Fibroblast of lung (primary cell): ENCODE measurements around the gene CLASP1. TPM values are rescaled to one million over a fixed set of nuclear protein-coding genes. Genes with fewer than 3 reads are reported as not detected.
A peak's percentile ranks its signal among the peaks of the same experiment; 100 is the strongest.

Source experiments
- DNase-seq, 2 donors: peaks; one replicate each; pipeline versions ENCODE4 v3.0.0 to v3.0.0-alpha.2; 2010; ENCODE audit warnings: low read depth in 2 of 2
- H2AFZ ChIP-seq: 2 replicates; pipeline ENCODE4 v1.5.1; 2012; ENCODE audit warnings: low read length, control low read depth, inconsistent platforms
- H3K27ac ChIP-seq: 2 replicates; pipeline ENCODE4 v1.5.1; 2011; ENCODE audit warnings: low read length, control low read depth; ENCODE audit not compliant: insufficient read depth
- H3K27me3 ChIP-seq: 2 replicates; pipeline ENCODE4 v1.5.1; 2011; ENCODE audit warnings: mild to moderate bottlenecking, low read length; ENCODE audit not compliant: control insufficient read depth, insufficient read depth
- H3K36me3 ChIP-seq: 2 replicates; pipeline ENCODE4 v1.5.1; 2011; ENCODE audit warnings: low read length; ENCODE audit not compliant: control insufficient read depth, insufficient read depth
- H3K4me1 ChIP-seq: 2 replicates; pipeline ENCODE4 v1.5.1; 2011; ENCODE audit warnings: low read length; ENCODE audit not compliant: control insufficient read depth, insufficient read depth; ENCODE audit errors: extremely low read depth
- H3K4me2 ChIP-seq: 2 replicates; pipeline ENCODE4 v1.5.1; 2011; ENCODE audit warnings: low read length, control low read depth; ENCODE audit not compliant: insufficient read depth; ENCODE audit errors: extremely low read depth
- H3K4me3 ChIP-seq, 4 experiments: fragments of 200-600 bp in 1 of 4; sonication (generic) in 1 of 4; replicated peaks in 1 of 4; 2 replicates each; pipeline ENCODE4 v1.5.1; 2011 to 2016; ENCODE audit warnings: low read length in 4 of 4, low read depth in 3 of 4, mild to moderate bottlenecking in 3 of 4, control low read depth in 2 of 4, inconsistent platforms in 1 of 4, mixed read lengths in 1 of 4; ENCODE audit not compliant: insufficient read depth in 1 of 4; ENCODE audit errors: control extremely low read depth in 1 of 4
- H3K79me2 ChIP-seq: 2 replicates; pipeline ENCODE4 v1.5.1; 2012; ENCODE audit warnings: mild to moderate bottlenecking, low read length, inconsistent platforms; ENCODE audit not compliant: control insufficient read depth, insufficient read depth
- H3K9ac ChIP-seq: 2 replicates; pipeline ENCODE4 v1.5.1; 2011; ENCODE audit warnings: mild to moderate bottlenecking, low read length, control low read depth; ENCODE audit not compliant: insufficient read depth
- H3K9me3 ChIP-seq: 2 replicates; pipeline ENCODE4 v1.5.1; 2012; ENCODE audit warnings: low read depth, low read length; ENCODE audit not compliant: control insufficient read depth, insufficient read depth
- H4K20me1 ChIP-seq: 2 replicates; pipeline ENCODE4 v1.5.1; 2011; ENCODE audit warnings: low read length; ENCODE audit not compliant: control insufficient read depth, insufficient read depth; ENCODE audit errors: extremely low read depth
- CTCF ChIP-seq, 2 donors: IDR thresholded peaks in 1 of 2; conservative IDR thresholded peaks in 1 of 2; 1 replicate in 1 of 2; 2 replicates in 1 of 2; pipeline ENCODE4 v1.5.1; 2011 to 2012; ENCODE audit warnings: low read length in 2 of 2, control low read depth in 1 of 2, inconsistent platforms in 1 of 2, low read depth in 1 of 2, mild to moderate bottlenecking in 1 of 2
- EZH2 ChIP-seq: IDR thresholded peaks from 2 replicates; pipeline ENCODE4 v1.5.1; 2012; ENCODE audit warnings: low read length, control low read depth, mild to moderate bottlenecking; ENCODE audit errors: missing control alignments
- polyA plus RNA-seq, 2 donors: library from polyadenylated mRNA; depleted of rRNA in 1 of 2; stranded (reverse) in 1 of 2; unstranded in 1 of 2; fragments of >200 nt; gene quantifications; 2 replicates each; pipeline ENCODE4 v1.2.1, GENCODE V29; 2011 to 2012; ENCODE audit warnings: missing spikeins in 1 of 2
- total RNA-seq: library from RNA; depleted of rRNA; stranded (reverse); fragments of >200 nt; gene quantifications from 2 replicates; pipeline ENCODE4 v1.2.1, GENCODE V29; 2014

CLASP1 gene
- total and polyA plus RNA-seq, 2 donors (not counting 1 experiment from before 2014, with no cell fraction given), result 6.0 to 48.4 TPM

DNA sequence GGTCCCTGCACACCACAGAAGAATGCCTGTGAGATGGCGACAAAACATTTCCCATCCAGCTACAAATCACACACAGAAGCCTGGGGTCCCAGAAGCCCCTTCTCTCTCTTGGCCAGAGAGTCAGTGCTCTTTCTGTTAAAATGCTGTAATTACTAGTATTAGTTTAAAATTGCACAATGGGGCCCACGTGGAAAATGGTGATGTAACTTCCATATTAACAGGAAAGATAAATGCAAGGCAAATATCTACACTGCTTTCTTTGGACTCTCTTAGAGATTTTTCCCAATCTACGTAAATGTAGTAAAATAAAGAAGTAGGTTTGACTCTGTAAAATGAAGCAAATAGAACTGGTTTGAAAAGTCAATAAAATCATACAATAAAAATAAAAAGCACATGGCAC lies 250.4 kb downstream of the CLASP1 start:
- H2AFZ ChIP-seq, result no peak overlapping the region
- H3K36me3 ChIP-seq, result no peaks in the 10 kb centered on the region
- TF ChIP-seq CTCF (conservative IDR thresholded peaks at IDR 0.05 in 1 of 2, IDR thresholded peaks at IDR 0.05 in 1 of 2; ENCODE audit: low read depth in 1 of 2, low read length in 2 of 2) (no peak), EZH2 (no peak)

GRCh38 chr2:121390082-121390692 lies 259.1 kb downstream of the CLASP1 start:
- H3K79me2 ChIP-seq, result no peaks in the 10 kb centered on the region
- H3K27ac ChIP-seq, result no peak overlapping the region
- H3K27me3 ChIP-seq, result no peaks in the 10 kb centered on the region
- TF ChIP-seq EZH2, result no peak
- no peak for TF ChIP-seq CTCF (conservative IDR thresholded peaks at IDR 0.05 in 1 of 2, IDR thresholded peaks at IDR 0.05 in 1 of 2; ENCODE audit: low read depth in 1 of 2, low read length in 2 of 2)
- H3K9ac ChIP-seq, result no peak overlapping the region
- no peak overlapping the region for H3K4me3 ChIP-seq
- H2AFZ ChIP-seq, result no peak overlapping the region
- no peaks in the 10 kb centered on the region for H4K20me1 ChIP-seq
- H3K4me1 ChIP-seq, result peaks cover 3% of the 10 kb centered on the region
- no peak overlapping the region for H3K4me2 ChIP-seq
- no peaks in the 10 kb centered on the region for H3K9me3 ChIP-seq
- H3K36me3 ChIP-seq, result peaks cover 2% of the 10 kb centered on the region
- no peak for DNase-seq

More for the DNA sequence above, 250.4 kb downstream of the CLASP1 start:
- Histone ChIP-seq H4K20me1 (no peaks in the 10 kb centered on the region), H3K27me3 (no peaks in the 10 kb centered on the region), H3K4me2 (no peak overlapping the region), H3K27ac (no peak overlapping the region), H3K79me2 (no peaks in the 10 kb centered on the region), H3K4me3 (no peak overlapping the region), H3K9me3 (no peaks in the 10 kb centered on the region), H3K4me1 (no peaks in the 10 kb centered on the region), H3K9ac (no peak overlapping the region)
- DNase-seq, result peak in 1 of 2 donors; percentile 59

- Histone ChIP-seq H3K9me3 (no peaks in the 10 kb centered on the region), H4K20me1 (no peaks in the 10 kb centered on the region), H3K4me3 (no peak overlapping the region), H3K9ac (no peak overlapping the region), H3K36me3 (peaks cover 2% of the 10 kb centered on the region), H3K4me1 (peaks cover 3% of the 10 kb centered on the region), H3K4me2 (no peak overlapping the region), H2AFZ (no peak overlapping the region), H3K27me3 (no peaks in the 10 kb centered on the region), H3K79me2 (no peaks in the 10 kb centered on the region), H3K27ac (no peak overlapping the region)
- no peak for TF ChIP-seq EZH2
- TF ChIP-seq CTCF (conservative IDR thresholded peaks at IDR 0.05 in 1 of 2, IDR thresholded peaks at IDR 0.05 in 1 of 2; ENCODE audit: low read depth in 1 of 2, low read length in 2 of 2), result no peak
- DNase-seq, result peak in 1 of 2 donors; percentile 36
Observed at GRCh38 chr2:121388371-121388770, 260.9 kb downstream of the CLASP1 start.
